Vagina (tissue), 2 donors: ENCODE data around the gene KCP. TPM values are rescaled to one million over a fixed set of nuclear protein-coding genes. Genes with fewer than 3 reads are reported as not detected.

ENCODE experiments used
- DNase-seq, 2 donors: peaks; one replicate each; pipeline ENCODE4 v3.0.0-alpha.2; 2017; ENCODE audit errors: extremely low spot score in 2 of 2
- H3K27ac ChIP-seq: fragments of 200-600 bp; sonication (generic); one replicate; pipeline ENCODE4 v1.5.1; 2019
- H3K27me3 ChIP-seq: fragments of 200-600 bp; sonication (generic); one replicate; pipeline ENCODE4 v1.5.1; 2019
- H3K36me3 ChIP-seq, 2 donors: fragments of 200-600 bp; sonication (generic); one replicate each; pipeline ENCODE4 v1.5.1; 2017 to 2019
- H3K4me1 ChIP-seq: fragments of 200-600 bp; sonication (generic); one replicate; pipeline ENCODE4 v1.5.1; 2019
- H3K4me3 ChIP-seq, 2 donors: fragments of 200-600 bp; sonication (generic); 1 replicate in 1 of 2; 2 replicates in 1 of 2; pipeline ENCODE4 v1.5.1; 2016 to 2019
- H3K9me3 ChIP-seq: fragments of 200-600 bp; sonication (generic); one replicate; pipeline ENCODE4 v1.5.1; 2019
- CTCF ChIP-seq, 3 experiments: fragments of 450-650 bp in 2 of 3; fragments of 200-600 bp in 1 of 3; sonication (generic) in 1 of 3; IDR thresholded peaks; one replicate each; pipeline ENCODE4 v1.5.1; 2017 to 2019; ENCODE audit warnings: antibody characterized with exemption in 3 of 3, mild to moderate bottlenecking in 2 of 3, moderate library complexity in 2 of 3
- POLR2A ChIP-seq, 2 donors: fragments of 450-650 bp; IDR thresholded peaks; one replicate each; pipeline ENCODE4 v1.6.1; 2017; ENCODE audit warnings: antibody characterized with exemption in 2 of 2, mild to moderate bottlenecking in 2 of 2, moderate library complexity in 2 of 2
- POLR2AphosphoS5 ChIP-seq, 2 donors: sonication (generic); formaldehyde crosslinking; IDR thresholded peaks; one replicate each; pipeline ENCODE4 v1.9.0; 2017; ENCODE audit warnings: antibody characterized with exemption in 2 of 2, mild to moderate bottlenecking in 2 of 2, low read depth in 1 of 2; ENCODE audit not compliant: insufficient read depth in 1 of 2
- intact Hi-C: fragments of 100-400 bp; cut with DNase I; formaldehyde crosslinking; loops from one replicate; pipeline ENCODE4 v1.15.1; 2023
- total RNA-seq: library from RNA; depleted of rRNA; stranded (reverse); fragments of >200 nt; gene quantifications from one replicate; pipeline ENCODE4 v1.2.3, GENCODE V29; 2016

The KCP gene
- total RNA-seq, 1 donor from 2014 or later, result 1.2 TPM

- Histone ChIP-seq H3K4me1 (no peaks in the 10 kb centered on the region), H3K36me3 (no peaks in the 10 kb centered on the region), H3K4me3 (no peak overlapping the region), H3K9me3 (no peaks in the 10 kb centered on the region), H3K27ac (no peak overlapping the region), H3K27me3 (no peaks in the 10 kb centered on the region)
- intact Hi-C loops, result no loop called here
- TF ChIP-seq POLR2AphosphoS5 (IDR thresholded peaks at IDR 0.05; ENCODE audit: insufficient read depth in 1 of 2, low read depth in 1 of 2), result no peak
- no peak for TF ChIP-seq POLR2A (IDR thresholded peaks at IDR 0.05)
- TF ChIP-seq CTCF (IDR thresholded peaks at IDR 0.05), result no peak
- DNase-seq, result no peak
These were observed 20.8 kb upstream of the KCP start for GRCh38 chr7:128931190-128931798.

- no peak overlapping the region for H3K4me3 ChIP-seq
- H3K9me3 ChIP-seq, result no peaks in the 10 kb centered on the region
- no peaks in the 10 kb centered on the region for H3K36me3 ChIP-seq
- H3K27ac ChIP-seq, result no peak overlapping the region
- TF ChIP-seq POLR2A (IDR thresholded peaks at IDR 0.05) (no peak), CTCF (IDR thresholded peaks at IDR 0.05) (no peak), POLR2AphosphoS5 (IDR thresholded peaks at IDR 0.05; ENCODE audit: insufficient read depth in 1 of 2, low read depth in 1 of 2) (no peak)
- no peak for DNase-seq
- intact Hi-C loops, result no loop called here
- H3K4me1 ChIP-seq, result no peaks in the 10 kb centered on the region
- H3K27me3 ChIP-seq, result no peaks in the 10 kb centered on the region
These were observed 18.6 kb upstream of the KCP start for GRCh38 chr7:128928882-128929788.

- DNase-seq, result no peak
- no peak for TF ChIP-seq CTCF (IDR thresholded peaks at IDR 0.05)
- no peak for TF ChIP-seq POLR2A (IDR thresholded peaks at IDR 0.05)
- TF ChIP-seq POLR2AphosphoS5 (IDR thresholded peaks at IDR 0.05; ENCODE audit: insufficient read depth in 1 of 2, low read depth in 1 of 2), result no peak
- intact Hi-C loops, result no loop called here
These were observed 17.8 kb upstream of the KCP start for GRCh38 chr7:128928159-128928813.

GRCh38 chr7:128924707-128925588 lies 14.4 kb upstream of the KCP start:
- Histone ChIP-seq H3K4me3 (no peak overlapping the region), H3K9me3 (no peaks in the 10 kb centered on the region), H3K27me3 (no peaks in the 10 kb centered on the region), H3K27ac (no peak overlapping the region), H3K36me3 (no peaks in the 10 kb centered on the region), H3K4me1 (no peaks in the 10 kb centered on the region)
- intact Hi-C loops, result no loop called here
- TF ChIP-seq CTCF (IDR thresholded peaks at IDR 0.05) (no peak), POLR2A (IDR thresholded peaks at IDR 0.05) (no peak), POLR2AphosphoS5 (IDR thresholded peaks at IDR 0.05; ENCODE audit: insufficient read depth in 1 of 2, low read depth in 1 of 2) (no peak)
- DNase-seq, result no peak

More at GRCh38 chr7:128928159-128928813, 17.8 kb upstream of the KCP start:
- Histone ChIP-seq H3K9me3 (no peaks in the 10 kb centered on the region), H3K4me1 (no peaks in the 10 kb centered on the region), H3K27ac (no peak overlapping the region), H3K27me3 (no peaks in the 10 kb centered on the region), H3K4me3 (no peak overlapping the region), H3K36me3 (no peaks in the 10 kb centered on the region)
